Islet of Langerhans (tissue), 1 donor: Measurements from ENCODE around the gene SDHB.

Experiments
- FAIRE-seq: peaks from one replicate; lab custom pipeline; 2011; peaks lifted over from hg19 to GRCh38; lab: Jason Lieb, UNC

The SDHB gene

GRCh38 chr1:16986113-16986512 lies 67.7 kb downstream of the SDHB start:
- FAIRE-seq: no peak

GRCh38 chr1:16984717-16985116 lies 69.1 kb downstream of the SDHB start:
- no peak for FAIRE-seq

- FAIRE-seq: no peak
Measured at GRCh38 chr1:16983649-16984048, 70.2 kb downstream of the SDHB start.

- FAIRE-seq: no peak
Measured at GRCh38 chr1:16982902-16983301, 70.9 kb downstream of the SDHB start.

- FAIRE-seq: no peak
Measured at GRCh38 chr1:16981269-16981849, 72.5 kb downstream of the SDHB start.

GRCh38 chr1:16980473-16981268 lies 73.2 kb downstream of the SDHB start, which contains the start of gene MFAP2:
Gene MFAP2, minus strand, starts transcription at chr1:16980620. Its CDS starts 2,347 bp downstream, at chr1:16978273.
- no peak for FAIRE-seq

- no peak for FAIRE-seq
Measured at GRCh38 chr1:16979475-16980327, 74.1 kb downstream of the SDHB start.

GRCh38 chr1:16978567-16979474 lies 75.0 kb downstream of the SDHB start:
- FAIRE-seq: no peak

GRCh38 chr1:16978139-16978538 lies 75.7 kb downstream of the SDHB start:
- no peak for FAIRE-seq

- no peak for FAIRE-seq
Measured at GRCh38 chr1:16977377-16977776, 76.5 kb downstream of the SDHB start.

- no peak for FAIRE-seq
Measured at GRCh38 chr1:16976966-16977365, 76.9 kb downstream of the SDHB start.

GRCh38 chr1:16975838-16976237 lies 78.0 kb downstream of the SDHB start:
- FAIRE-seq: no peak

GRCh38 chr1:16975211-16975610 lies 78.6 kb downstream of the SDHB start:
- FAIRE-seq: no peak

GRCh38 chr1:16973215-16973614 lies 80.6 kb downstream of the SDHB start:
- FAIRE-seq: no peak

GRCh38 chr1:16972189-16972895 lies 81.5 kb downstream of the SDHB start:
- no peak for FAIRE-seq

GRCh38 chr1:16971341-16972188 lies 82.3 kb downstream of the SDHB start:
- FAIRE-seq: no peak

- FAIRE-seq: no peak
Measured at GRCh38 chr1:16970132-16970910, 83.5 kb downstream of the SDHB start.

GRCh38 chr1:16969651-16970050 lies 84.2 kb downstream of the SDHB start:
- FAIRE-seq: no peak

- FAIRE-seq: no peak
Measured at GRCh38 chr1:16969057-16969611, 84.7 kb downstream of the SDHB start.
